RCC 7860 (cell line): ENCODE measurements around the gene YWHAQ.

Experiments used
- DNase-seq: peaks from one replicate; pipeline ENCODE4 v3.0.0-alpha.2; 2015; ENCODE audit warnings: low spot score
- FAIRE-seq: peaks from 2 replicates; lab custom pipeline; 2012; peaks lifted over from hg19 to GRCh38; lab: Jason Lieb, UNC

The YWHAQ gene

DNA sequence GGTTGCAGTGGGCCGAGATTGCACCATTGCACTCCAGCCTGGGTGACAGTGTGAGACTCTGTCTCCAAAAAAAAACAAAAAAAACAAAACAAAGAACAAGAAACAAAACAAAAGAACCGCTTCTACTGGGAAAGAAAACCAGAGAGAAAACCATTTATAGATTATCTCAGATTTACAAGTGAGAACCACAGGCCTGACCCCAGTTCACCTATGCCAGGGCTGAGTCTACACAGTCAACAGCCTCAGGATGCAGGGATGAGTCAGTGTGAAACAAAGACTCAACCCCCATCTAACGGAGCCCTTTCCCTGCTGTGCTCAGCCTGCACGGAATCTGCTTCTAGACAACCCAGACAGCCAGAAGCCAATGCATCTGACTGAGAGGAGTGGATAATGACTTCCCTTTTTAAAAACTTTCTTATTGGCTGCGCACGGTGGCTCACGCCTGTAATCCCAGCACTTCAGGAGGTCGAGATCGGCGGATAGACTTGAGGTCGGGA lies 25.5 kb upstream of the YWHAQ start:
- peak; percentile 97 for DNase-seq
- peak; percentile 95 for FAIRE-seq

- peak; percentile 91 for DNase-seq
- peak; percentile 82 for FAIRE-seq
These were observed 24.9 kb upstream of the YWHAQ start for GRCh38 chr2:9655441-9656269.

GRCh38 chr2:9654452-9655100 lies 23.8 kb upstream of the YWHAQ start:
- DNase-seq (no peak), FAIRE-seq (no peak)

GRCh38 chr2:9653485-9654271 lies 22.9 kb upstream of the YWHAQ start:
- FAIRE-seq = no peak

DNA sequence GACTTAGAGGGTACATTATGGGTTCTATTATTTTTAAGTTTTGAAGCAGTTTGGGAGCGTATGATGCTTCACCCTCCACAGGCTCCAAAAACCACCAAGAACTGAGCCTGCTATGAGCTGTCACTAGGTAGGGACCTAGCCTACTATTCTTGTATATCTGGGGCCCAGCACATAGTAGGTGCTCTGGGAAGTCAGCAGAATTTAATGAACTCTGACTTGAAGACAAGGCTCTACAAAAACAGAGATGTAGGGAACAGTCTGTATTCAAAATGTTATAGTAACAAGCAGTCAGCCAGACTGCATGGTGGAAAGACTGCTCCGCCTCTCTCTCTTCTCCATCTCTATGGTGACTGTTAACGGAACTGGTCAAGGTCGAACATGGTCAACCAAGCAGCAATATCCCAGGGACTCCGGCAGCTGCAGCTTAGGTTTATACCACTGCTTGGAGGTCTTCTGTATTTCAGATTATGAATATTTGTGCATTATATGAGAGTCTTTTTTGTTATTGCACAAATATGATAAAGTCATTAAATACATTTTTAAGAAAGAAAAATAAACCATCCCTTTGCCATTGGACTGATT lies 22.2 kb upstream of the YWHAQ start:
- FAIRE-seq (no peak), DNase-seq (no peak)

More at GRCh38 chr2:9653485-9654271, 22.9 kb upstream of the YWHAQ start:
- DNase-seq = no peak

- FAIRE-seq (no peak), DNase-seq (no peak)
These were observed 21.5 kb upstream of the YWHAQ start for GRCh38 chr2:9652267-9652666.

DNA sequence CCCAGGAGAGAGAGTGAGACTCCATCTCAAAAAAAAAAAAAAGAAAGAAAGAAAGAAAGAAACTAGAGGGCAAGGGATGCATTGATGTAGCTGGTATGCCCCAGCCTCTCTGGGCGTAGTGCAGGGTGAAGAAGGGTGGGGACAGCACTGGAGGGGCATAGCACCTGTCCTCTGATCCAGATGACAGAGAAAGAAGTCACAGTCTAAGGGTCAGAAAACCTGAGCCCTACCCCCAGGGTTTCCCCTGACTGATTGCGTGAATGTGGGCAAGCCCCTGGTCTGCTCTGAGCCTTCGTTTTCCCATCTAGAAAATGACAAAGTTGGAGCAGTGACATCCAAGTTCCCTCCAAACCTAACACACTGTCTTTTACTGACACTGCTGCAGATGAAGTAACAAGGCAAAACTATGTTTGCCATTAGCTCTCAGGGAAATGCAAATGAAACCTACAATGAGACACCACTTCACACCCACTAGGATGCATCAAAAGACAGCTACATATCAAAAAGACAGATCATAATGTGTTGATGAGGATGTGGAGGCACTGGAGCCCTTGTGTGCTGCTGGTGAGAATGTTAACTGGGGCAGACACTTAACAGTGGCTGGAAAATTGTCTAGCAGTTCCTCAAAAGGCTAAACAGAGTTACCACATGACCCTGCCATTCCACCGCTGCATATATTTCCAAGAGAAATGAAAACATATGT lies 19.5 kb upstream of the YWHAQ start:
- FAIRE-seq (no peak), DNase-seq (no peak)

DNA sequence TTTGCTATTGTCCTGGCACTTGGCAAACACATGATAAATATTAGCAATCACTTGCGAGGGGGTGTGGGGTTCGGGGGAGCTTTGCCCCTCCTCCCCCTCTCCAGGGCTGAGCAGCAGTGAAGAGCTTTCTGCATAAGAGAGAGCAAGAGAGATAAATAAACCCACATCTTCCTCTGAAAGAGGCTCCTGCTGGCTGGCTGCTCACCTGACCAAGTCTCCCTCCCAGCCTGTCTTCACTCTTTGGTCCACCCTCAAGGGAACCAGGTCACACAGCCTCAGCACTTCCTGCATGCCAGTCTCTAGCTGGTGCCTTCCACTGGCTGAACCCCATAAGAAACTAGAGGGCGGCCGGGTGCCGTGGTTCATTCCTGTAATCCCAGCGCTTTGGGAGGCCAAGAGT lies 18.5 kb upstream of the YWHAQ start:
- no peak for FAIRE-seq
- DNase-seq = no peak

- DNase-seq = no peak
- no peak for FAIRE-seq
These were observed 18.0 kb upstream of the YWHAQ start for GRCh38 chr2:9648821-9649220.

DNA sequence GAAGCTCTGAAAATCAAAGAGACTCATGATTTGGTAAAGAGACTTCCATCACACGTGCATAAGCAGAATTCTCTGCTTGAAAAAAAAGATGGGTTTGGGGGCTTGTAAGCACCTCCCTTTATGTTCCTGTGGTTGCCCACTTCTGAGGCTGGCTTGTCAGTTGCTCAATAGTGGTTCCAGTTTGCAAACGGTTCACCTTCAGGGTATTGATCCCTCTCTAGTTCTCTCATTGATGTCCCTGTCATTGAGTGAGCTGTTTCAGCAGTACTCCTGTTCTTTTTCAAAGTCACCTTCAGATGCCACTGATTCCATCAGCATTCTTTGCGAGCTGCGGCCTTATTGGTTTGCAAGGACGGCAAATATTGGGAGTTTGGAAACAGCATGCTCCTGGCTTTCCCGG lies 17.1 kb upstream of the YWHAQ start:
- no peak for DNase-seq
- no peak for FAIRE-seq

GRCh38 chr2:9646196-9647030 lies 15.6 kb upstream of the YWHAQ start:
- FAIRE-seq = no peak
- no peak for DNase-seq

DNA sequence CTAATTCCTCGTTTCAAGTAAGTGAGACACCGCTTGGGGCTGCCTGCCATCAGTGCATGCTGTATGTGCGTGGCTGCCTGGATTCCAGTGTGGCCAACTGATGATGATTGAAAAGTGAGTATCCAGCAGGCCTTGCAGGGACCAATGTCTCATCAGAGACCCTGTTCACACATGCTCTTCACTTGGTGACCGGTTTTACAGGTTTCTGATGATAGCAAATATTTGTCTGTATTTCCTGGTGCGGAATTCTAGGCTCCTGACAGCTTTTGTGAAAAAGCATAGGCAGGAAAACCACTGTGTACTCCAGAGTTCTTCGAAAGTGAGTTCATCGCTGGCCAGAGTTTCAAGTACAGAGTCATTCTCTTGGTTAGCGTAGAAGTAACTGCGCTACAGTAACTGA lies 13.8 kb upstream of the YWHAQ start:
- DNase-seq = no peak
- no peak for FAIRE-seq

DNA sequence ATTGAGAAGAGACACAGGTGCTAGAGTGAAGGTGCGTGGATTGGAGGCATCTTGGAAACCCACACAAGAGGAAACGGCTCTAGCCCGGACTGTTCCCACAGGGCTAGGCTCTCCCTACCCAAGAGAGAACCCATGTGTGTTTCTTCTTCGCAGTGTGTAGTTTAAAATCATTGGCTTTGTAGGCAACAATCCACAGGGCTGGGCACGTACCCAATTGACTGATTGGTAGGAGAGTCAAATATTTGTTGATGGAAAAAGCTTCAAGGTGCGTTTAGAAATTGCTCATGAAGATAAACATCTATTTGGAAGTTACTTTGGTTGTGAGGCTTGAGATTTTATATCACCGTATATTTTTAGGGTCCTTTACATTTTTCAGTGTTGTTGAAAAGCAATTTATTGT lies 13.2 kb upstream of the YWHAQ start:
- no peak for DNase-seq
- FAIRE-seq = no peak

DNA sequence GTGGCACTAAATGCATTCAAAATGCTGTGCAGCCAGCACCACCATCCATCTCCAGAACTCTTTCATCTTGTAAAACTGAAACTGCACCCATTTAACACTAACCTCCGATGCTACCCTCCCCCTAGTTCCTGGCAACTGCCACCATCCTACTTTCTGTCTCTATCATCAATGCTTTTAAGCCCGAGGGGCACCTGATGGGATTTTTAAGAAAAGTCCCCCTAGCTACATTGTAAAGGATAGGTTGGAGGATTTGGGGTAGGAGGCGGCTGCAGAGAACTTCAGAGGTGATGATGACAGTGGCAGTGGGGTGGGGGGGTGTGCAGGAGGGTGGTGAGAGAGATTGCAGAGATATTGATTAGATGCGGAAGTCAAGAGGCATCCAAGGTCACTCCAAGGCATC lies 10.8 kb upstream of the YWHAQ start:
- no peak for DNase-seq
- no peak for FAIRE-seq

DNA sequence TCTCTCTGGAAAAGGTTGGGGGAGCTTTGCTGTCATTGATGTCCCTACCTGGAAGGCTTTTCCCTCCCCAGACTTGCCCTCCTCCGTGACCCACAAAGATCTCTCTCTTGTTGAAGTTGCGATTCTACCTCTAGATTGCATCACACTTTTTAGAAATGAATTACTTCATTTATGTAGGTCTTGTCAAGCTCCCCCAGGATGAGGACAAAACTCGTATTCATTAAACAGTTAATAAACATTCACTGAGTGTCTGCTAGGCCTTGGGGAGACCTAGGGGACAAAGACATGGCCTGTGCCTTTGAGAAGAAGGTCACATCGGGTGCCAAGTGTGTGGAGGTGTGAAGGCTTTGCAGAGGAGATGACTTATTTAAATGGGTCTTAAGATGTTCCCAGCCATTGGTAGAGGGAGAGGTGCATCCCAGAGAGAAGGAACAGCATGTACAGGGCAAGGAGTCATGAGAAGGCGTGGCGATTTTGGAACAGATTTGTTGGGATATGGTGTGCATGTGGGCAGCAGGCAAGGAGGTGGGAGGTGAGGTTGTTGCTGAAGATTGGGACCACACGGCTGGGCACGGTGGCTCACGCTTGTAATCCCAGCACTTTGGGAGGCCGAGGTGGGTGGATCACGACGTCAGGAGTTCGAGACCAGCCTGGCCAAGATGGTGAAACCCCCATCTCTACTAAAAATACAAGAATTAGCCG lies 9.8 kb upstream of the YWHAQ start:
- FAIRE-seq (no peak), DNase-seq (no peak)

DNA sequence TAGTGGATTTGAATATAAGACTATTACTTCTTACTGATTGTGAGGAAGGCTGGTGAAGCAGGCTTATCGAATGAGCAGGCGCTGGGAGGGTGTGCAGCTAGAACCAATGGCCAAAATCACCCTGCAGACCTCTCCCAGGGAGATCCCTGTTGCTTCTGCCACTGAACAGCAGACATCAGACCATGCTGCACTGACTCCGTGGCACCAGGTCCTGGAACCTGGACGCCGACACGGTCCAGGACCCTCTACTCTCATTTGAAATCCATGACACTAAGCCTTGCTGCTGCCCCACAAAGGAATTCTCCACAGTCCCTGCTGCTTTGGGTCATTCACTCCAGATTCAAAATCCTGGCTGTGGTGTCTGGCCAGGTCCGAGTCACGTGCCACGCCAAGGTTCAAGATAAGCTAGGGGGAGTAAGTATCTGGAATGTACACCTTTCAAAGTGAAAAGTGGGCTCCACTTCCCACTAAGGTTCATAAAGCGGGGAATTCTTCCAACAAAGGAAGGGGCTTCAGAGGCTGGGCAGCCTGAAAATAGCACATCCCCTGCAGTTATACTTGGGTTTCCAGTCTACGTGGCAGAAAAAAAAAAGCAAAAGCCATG lies 9.0 kb upstream of the YWHAQ start:
- no peak for FAIRE-seq

DNA sequence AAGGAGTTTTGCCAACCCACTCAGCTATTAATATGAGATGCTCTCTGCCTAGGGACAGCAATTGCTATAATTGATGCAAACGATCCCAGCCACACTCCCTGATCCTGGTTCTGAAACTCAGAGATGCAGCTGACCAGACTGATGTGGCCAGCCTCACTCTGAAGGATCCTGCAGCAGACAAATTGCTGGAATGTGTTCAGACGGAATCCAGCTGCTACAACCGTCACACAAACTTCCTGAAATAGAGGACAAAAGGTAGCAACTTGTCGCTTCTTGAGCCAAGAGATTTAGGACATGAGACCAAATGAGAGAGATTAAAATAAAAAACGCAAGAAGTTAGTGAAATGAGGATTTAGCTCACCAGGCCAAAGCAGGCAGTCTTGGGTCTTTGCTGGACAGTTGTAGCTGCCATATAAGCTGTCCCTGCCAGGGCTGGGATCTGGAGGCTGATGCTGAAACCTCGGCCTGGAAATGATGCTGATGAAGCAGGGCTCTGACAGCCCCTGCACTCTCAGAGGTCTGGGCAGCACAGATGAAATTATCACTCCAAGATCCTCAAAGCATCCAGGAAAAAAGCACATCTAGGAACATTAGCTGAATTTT lies 8.3 kb upstream of the YWHAQ start:
- DNase-seq (no peak), FAIRE-seq (no peak)

More for the DNA sequence above, 9.0 kb upstream of the YWHAQ start:
- DNase-seq = no peak

GRCh38 chr2:9638532-9638931 lies 7.7 kb upstream of the YWHAQ start:
- DNase-seq = peak; percentile 84
- peak; percentile 84 for FAIRE-seq
